CD4-positive, alpha-beta T cell treated with Interferon alpha-2 for 1 hour (primary cell): ENCODE results near the gene DMRTC1.
"Not testable (repeated sequence)": the region's sequence is repeated elsewhere in the genome, so short reads cannot be mapped to it uniquely, and the experiment has no call there.

Experiments
- DNase-seq, 2 donors: peaks; one replicate each; pipeline ENCODE4 v3.0.0-alpha.2; 2020 to 2022

DMRTC1 gene

DNA sequence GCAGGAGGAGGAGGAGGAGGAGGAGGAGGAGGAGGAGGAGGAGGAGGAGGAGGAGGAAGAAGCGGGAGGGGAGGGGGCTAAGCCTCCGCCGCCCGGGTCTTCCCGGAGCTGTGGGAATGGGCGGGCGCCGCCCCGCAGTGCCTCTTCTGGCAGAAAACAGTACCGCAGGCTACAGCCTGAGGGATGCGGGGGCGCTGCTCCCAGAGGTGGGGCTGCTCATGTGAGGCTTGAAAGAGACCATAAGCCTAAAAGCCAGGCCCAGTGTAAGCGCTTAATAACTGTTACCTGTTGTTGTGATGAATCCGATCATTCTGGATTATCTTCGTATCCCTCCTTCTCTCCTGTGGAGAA lies at the start of gene DMRTC1:
Gene DMRTC1 (minus strand): TSS at position 19 of the 351 bp plus-strand sequence. CDS start 68,143 bp downstream, outside the sequence.
- not testable (repeated sequence) for DNase-seq

DNA sequence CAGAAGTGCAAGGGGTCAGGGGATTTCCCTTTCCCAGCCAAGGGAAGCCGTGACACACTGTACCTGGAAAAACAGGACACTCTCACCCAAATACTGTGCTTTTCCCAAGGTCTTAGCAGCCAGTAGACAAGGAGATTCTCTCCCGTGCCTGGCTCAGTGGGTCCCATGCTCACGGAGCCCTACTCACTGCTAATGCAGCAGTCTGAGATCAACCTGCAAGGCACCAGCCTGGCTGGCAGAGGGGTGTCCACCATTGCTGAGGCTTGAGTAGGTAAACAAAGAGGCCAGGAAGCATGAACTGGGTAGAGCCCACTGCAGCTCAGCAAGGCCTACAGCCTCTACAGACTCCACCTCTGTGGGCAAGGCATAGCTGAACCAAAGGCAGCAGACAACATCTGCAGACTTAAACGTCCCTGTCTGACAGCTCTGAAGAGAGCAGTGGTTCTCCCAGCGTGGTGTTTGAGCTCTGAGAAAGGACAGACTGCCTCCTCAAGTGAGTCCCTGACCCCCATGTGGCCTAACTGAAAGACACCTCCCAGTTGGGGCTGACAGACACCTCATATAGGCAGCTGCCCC lies 37.3 kb upstream of the DMRTC1 start:
- not testable (repeated sequence) for DNase-seq

DNA sequence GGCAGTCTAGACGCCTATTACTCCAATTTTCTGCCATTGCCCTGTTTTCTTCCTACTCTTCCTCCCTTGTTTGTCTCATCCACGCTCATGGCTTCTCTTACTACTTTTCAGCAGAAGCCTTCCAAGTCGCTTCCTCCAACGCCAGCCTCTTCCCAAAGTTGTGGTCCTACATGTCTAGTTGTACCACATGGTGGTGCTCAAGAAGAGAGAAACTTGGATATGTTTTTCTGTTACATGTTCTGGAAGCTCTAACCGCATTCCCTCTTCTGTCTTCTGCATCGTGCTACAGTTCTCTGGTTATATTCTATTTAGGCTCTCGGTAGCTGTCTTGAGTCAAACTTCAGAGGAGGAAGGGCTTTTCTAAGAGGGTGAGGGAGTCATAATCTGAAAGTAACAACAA lies 31.2 kb upstream of the DMRTC1 start:
- DNase-seq: not testable (repeated sequence)

GRCh38 chrX:72971859-72972258 lies 28.2 kb upstream of the DMRTC1 start:
- DNase-seq: not testable (repeated sequence)

- not testable (repeated sequence) for DNase-seq
Measured at GRCh38 chrX:72959971-72960370, 16.3 kb upstream of the DMRTC1 start.

- not testable (repeated sequence) for DNase-seq
Measured at GRCh38 chrX:72943035-72943818, 410 bp downstream of the DMRTC1 start.

GRCh38 chrX:72942272-72942671 lies 1.4 kb downstream of the DMRTC1 start:
- not testable (repeated sequence) for DNase-seq

- DNase-seq: not testable (repeated sequence)
Measured at GRCh38 chrX:72937906-72938305, 5.7 kb downstream of the DMRTC1 start, which contains the start of gene FAM236A. Gene FAM236A, plus strand, starts transcription at chrX:72938206. Its CDS starts 57 bp downstream, at chrX:72938263.

DNA sequence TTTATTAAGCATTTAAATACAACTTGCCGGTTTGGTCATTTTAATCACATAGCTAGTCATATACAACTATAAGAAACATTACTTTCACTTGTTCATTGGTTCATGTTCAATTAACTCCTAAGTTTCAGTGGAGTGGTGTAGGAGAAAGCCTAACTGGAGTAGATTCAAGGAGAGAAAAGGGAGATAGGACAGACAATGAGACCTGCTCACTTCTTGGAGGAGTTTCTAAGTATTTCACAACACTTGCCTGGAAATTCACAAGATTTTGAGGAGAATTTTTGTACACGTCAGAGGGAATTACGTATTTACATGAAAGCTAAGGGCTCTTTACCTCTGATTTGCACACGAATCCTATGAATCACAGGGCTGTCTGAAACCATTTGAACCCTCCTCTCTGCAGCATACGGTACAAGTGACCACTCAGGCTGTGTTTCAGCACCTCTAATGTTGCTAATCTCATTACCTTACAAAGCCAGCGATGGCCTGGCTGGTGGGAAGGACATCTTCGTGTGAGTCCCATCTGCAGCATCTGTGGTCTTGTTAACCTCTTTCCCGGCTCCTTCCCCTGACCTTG lies 6.7 kb downstream of the DMRTC1 start:
- DNase-seq: not testable (repeated sequence)

GRCh38 chrX:72936455-72936854 lies 7.2 kb downstream of the DMRTC1 start:
- not testable (repeated sequence) for DNase-seq

GRCh38 chrX:72932283-72932682 lies 11.4 kb downstream of the DMRTC1 start:
- not testable (repeated sequence) for DNase-seq

- DNase-seq: not testable (repeated sequence)
Measured at GRCh38 chrX:72916096-72916495, 27.5 kb downstream of the DMRTC1 start.

- DNase-seq: not testable (repeated sequence)
Measured at GRCh38 chrX:72912315-72912714, 31.3 kb downstream of the DMRTC1 start, which contains the start of gene FAM236C. Gene FAM236C, plus strand, starts transcription at chrX:72912615. Its CDS starts 100 bp downstream, at chrX:72912715.

GRCh38 chrX:72889740-72890139 lies 53.9 kb downstream of the DMRTC1 start:
- DNase-seq: not testable (repeated sequence)

GRCh38 chrX:72882898-72883297 lies 60.7 kb downstream of the DMRTC1 start:
- not testable (repeated sequence) for DNase-seq

DNA sequence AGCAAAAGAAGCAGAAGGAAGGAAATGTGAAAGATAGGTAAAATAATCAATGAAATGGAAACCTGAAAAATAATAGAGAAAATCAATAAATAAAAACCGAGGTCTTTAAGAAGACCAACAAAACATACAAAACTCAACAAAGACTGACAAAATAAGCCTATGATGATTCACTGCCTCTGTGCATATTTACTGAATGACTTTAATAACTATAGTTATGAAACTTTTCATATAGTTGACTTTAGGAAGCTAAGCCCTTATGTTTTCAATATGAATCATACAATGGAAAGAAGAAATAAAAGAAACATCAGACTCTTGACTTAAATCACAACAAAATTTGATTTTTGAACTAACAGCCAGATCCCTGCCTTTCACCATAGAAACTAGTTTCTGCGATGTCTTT lies 106.1 kb downstream of the DMRTC1 start:
- DNase-seq: not testable (repeated sequence)

DNA sequence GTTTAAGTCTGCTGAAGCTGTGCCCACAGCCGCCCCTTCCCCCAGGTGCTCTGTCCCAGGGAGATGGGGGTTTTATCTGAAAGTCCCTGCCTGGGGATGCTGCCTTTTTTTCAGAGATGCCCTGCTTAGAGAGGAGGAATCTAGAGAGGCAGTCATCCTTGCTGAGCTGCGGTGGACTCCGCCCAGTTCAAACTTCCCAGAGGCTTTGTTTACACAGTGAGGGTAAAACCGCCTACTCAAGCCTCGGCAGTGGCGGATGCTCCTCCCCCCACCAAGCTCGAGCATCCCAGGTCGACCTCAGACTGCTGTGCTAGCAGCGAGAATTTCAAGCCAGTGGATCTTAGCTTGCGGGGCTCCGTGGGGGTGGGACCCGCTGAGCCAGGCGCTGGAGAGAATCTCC lies 112.9 kb downstream of the DMRTC1 start:
- DNase-seq: not testable (repeated sequence)
